Heart right ventricle (tissue), 16 donors: ENCODE measurements around the gene SPON1. TPM values are rescaled to one million over a fixed set of nuclear protein-coding genes. Genes with fewer than 3 reads are reported as not detected.

Source experiments
- ATAC-seq, 8 donors: fragments of 200-7000 bp; cut with Tn5 transposase; one replicate each; pipeline ENCODE4 v1.9.1; 2020; ENCODE audit warnings: mild to moderate bottlenecking in 8 of 8, moderate library complexity in 8 of 8, moderate number of reproducible peaks in 1 of 8
- DNase-seq, 2 donors: peaks; one replicate each; pipeline ENCODE4 v3.0.0-alpha.2; 2020
- H3K27ac ChIP-seq, 10 donors: fragments of 200-600 bp; sonication (generic) in 2 of 10; one replicate each; pipeline versions ENCODE4 v1.5.0 to v1.8.0; 2020 to 2022; ENCODE audit warnings: mild to moderate bottlenecking in 3 of 10
- H3K27me3 ChIP-seq, 7 donors: fragments of 200-600 bp; one replicate each; pipeline ENCODE4 v1.8.0; 2021 to 2022; ENCODE audit warnings: mild to moderate bottlenecking in 2 of 7
- H3K36me3 ChIP-seq, 9 donors: fragments of 200-600 bp; sonication (generic) in 1 of 9; one replicate each; pipeline versions ENCODE4 v1.5.0 to v1.8.0; 2020 to 2022; ENCODE audit warnings: mild to moderate bottlenecking in 2 of 9
- H3K4me1 ChIP-seq, 9 donors: fragments of 200-600 bp; sonication (generic) in 1 of 9; one replicate each; pipeline versions ENCODE4 v1.5.0 to v1.8.0; 2020 to 2022; ENCODE audit warnings: mild to moderate bottlenecking in 4 of 9
- H3K4me3 ChIP-seq, 10 donors: fragments of 200-600 bp; sonication (generic) in 2 of 10; one replicate each; pipeline versions ENCODE4 v1.5.0 to v1.8.0; 2020 to 2022; ENCODE audit warnings: mild to moderate bottlenecking in 7 of 10, moderate library complexity in 2 of 10
- H3K9me3 ChIP-seq, 11 donors: fragments of 200-600 bp in 10 of 11; sonication (generic) in 2 of 11; one replicate each; pipeline versions ENCODE4 v1.5.0 to v1.8.0; 2013 to 2022; ENCODE audit warnings: mild to moderate bottlenecking in 2 of 11, control low read depth in 1 of 11, moderate library complexity in 1 of 11
- CTCF ChIP-seq, 9 donors: fragments of 200-600 bp; sonication (generic) in 2 of 9; IDR thresholded peaks; one replicate each; pipeline versions ENCODE4 v1.5.0 to v1.8.0; 2021 to 2022; ENCODE audit warnings: antibody characterized with exemption in 9 of 9, mild to moderate bottlenecking in 5 of 9, moderate library complexity in 1 of 9
- WGBS, 2 donors: extraction: QIAGEN DNeasy Blood & Tissue Kit; methylation state at CpG; one replicate each; pipeline ENCODE4 v1.1.7; 2013; ENCODE audit warnings: inconsistent platforms in 1 of 2; 5-methylcytosine and 5-hydroxymethylcytosine counted together
- intact Hi-C, 10 donors: fragments of 100-400 bp; cut with DNase I; formaldehyde crosslinking; loops; one replicate each; pipeline versions ENCODE4 v1.11.1 to v1.14.2; 2022
- polyA plus RNA-seq, 2 donors: library from polyadenylated mRNA; stranded (reverse); fragments of 200-250 nt; gene quantifications; one replicate each; pipeline ENCODE4 v1.2.3, GENCODE V29; 2013
- total RNA-seq, 10 donors: library from RNA; stranded (reverse); fragmentation: NEBNext Ultra II Directional in 3 of 10; extraction: Animal tissue kit (Norgen Biotek cat#: 25700) in 3 of 10; gene quantifications; one replicate each; pipeline versions ENCODE4 v1.2.1 to v1.2.4, GENCODE V29; 2021 to 2023
- donor health status: Arrhythmogenic right ventricular cardiomyopathy.
- donor health status: ischemic (EF 13 %, LVEDD 7.1; RV severe dilation, severe dysfunction).
- donor health status: healthy with polysubstance abuse.
- donor health status: DM: no; HTN: yes; CAD: no.
- donor health status: DM: no; HTN: no; CAD: no.
- donor health status: ischemic (EF 25% LVEDD 6.9; RV normal size, moderate dysfunction).
- donor health status: ischemic (EF 25% LVEDD 5.7; RV mildly dilated, moderate dysfunction).
- donor health status: healthy.
- donor health status: DM: yes; HTN: yes; CAD: no.
- donor health status: Ischemic cardiomyopathy.
- donor health status: ischemic (EF 35%, LVEDD 5.7; RV mildly dilated, moderate dysfunction).
- donor health status: nonischemic (EF 11% LVEDD 7.7; RV severe dilation, severe dysfunction).
- donor health status: DM: yes; HTN: yes; CAD: no.
- donor health status: PGD.
- donor health status: ischemic (EF 29% LVEDD 5.4; RV normal size, mild dysfunction).
- donor health status: nonischemic (EF 23%, LVEDD 6.1; RV moderate dilation, normal function).

The SPON1 gene
- total and polyA plus RNA-seq, 12 donors = 2.9 to 14.7 (median 5.6) TPM

DNA sequence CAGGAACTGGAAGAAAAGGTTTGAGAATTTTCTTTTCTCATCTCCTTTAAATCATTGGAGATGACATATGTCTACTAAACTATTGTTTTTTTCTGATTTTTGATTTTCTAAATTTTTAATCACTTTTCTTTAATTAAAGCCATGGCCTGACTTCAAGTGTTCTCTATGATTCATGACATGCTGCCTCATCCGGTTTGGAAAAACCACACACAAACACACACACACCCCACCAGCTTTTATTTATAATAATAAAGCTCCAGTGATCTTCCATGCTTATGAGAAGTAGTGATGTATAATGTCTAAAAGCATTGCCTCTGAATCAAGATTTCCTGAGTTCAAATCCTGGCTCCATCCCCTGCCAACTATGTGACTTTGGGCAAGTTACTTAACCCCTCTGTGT, 179.2 kb downstream of the SPON1 start:
- Histone ChIP-seq H3K27me3 (no peaks in the 10 kb centered on the region), H3K9me3 (no peaks in the 10 kb centered on the region), H3K36me3 (no peaks in the 10 kb centered on the region), H3K4me3 (no peak overlapping the region), H3K4me1 (peaks cover 0 to 11% (median 0%) of the 10 kb centered on the region in 9 donors), H3K27ac (no peak overlapping the region)
- WGBS, 2 donors = 72 to 74% methylated on average over 1 of the region's 1 CpG
- no peak for ATAC-seq
- intact Hi-C loops = loop anchor here in 4 of 10 donors (5.0 to 10.0 kb wide), 3 partner anchors 103 to 367 kb away; no protein-coding TSS in a partner anchor
- TF ChIP-seq CTCF (IDR thresholded peaks at IDR 0.05) = no peak
- DNase-seq = no peak

GRCh38 chr11:14144934-14145333, 182.4 kb downstream of the SPON1 start:
- Histone ChIP-seq H3K27me3 (no peaks in the 10 kb centered on the region), H3K27ac (no peak overlapping the region), H3K9me3 (no peaks in the 10 kb centered on the region), H3K4me3 (no peak overlapping the region), H3K36me3 (no peaks in the 10 kb centered on the region), H3K4me1 (no peaks in the 10 kb centered on the region)
- intact Hi-C loops = loop anchor here in 8 of 10 donors (5.0 to 10.0 kb wide), 6 partner anchors 100 to 370 kb away; no protein-coding TSS in a partner anchor
- TF ChIP-seq CTCF (IDR thresholded peaks at IDR 0.05) = no peak
- no peak for ATAC-seq
- no peak for DNase-seq
- 80 to 95% methylated on average over 2 of the region's 2 CpGs for WGBS, 2 donors

GRCh38 chr11:14148653-14149273, 186.2 kb downstream of the SPON1 start:
- peak; percentile 47 to 83 (median 58) for ATAC-seq
- Histone ChIP-seq H3K36me3 (no peaks in the 10 kb centered on the region), H3K27ac (no peak overlapping the region), H3K9me3 (peaks cover 0 to 6% (median under 1%) of the 10 kb centered on the region in 11 donors), H3K4me3 (no peak overlapping the region), H3K27me3 (peaks cover 0 to 8% (median 0%) of the 10 kb centered on the region in 7 donors), H3K4me1 (no peaks in the 10 kb centered on the region)
- peak; percentile 24 to 73 (median 62) for TF ChIP-seq CTCF (IDR thresholded peaks at IDR 0.05)
- no peak for DNase-seq
- 46 to 57% methylated on average over 3 of the region's 3 CpGs for WGBS, 2 donors
- intact Hi-C loops = loop anchor here in 9 of 10 donors (1.0 to 10.0 kb wide), 8 partner anchors 96 to 374 kb away; no protein-coding TSS in a partner anchor

DNA sequence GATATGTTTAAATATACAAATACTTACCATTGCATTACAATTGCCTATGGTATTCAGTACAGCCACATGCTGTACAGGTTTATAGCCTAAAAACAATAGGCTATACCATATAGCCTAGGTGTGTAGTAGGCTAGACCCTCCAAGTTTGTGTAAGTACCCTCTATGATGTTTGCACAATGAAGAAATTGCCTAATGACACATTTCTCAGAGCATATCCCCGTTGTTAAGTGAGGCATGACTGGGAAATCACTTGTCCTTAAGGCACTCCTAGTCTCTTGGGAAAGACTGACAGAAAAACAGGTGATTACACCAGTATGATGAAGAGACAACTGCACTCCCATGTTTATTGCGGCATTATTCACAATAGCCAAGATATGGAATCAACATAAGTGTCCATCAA, 187.2 kb downstream of the SPON1 start:
- no peaks in the 10 kb centered on the region for H3K4me1 ChIP-seq
- TF ChIP-seq CTCF (IDR thresholded peaks at IDR 0.05) = no peak
- ATAC-seq = no peak
- H3K9me3 ChIP-seq = peaks cover 0 to 15% (median 10%) of the 10 kb centered on the region in 11 donors
- DNase-seq = no peak
- H3K4me3 ChIP-seq = no peak overlapping the region
- H3K27ac ChIP-seq = no peak overlapping the region
- H3K27me3 ChIP-seq = peaks cover 0 to 8% (median 0%) of the 10 kb centered on the region in 7 donors
- 73 to 75% methylated on average over 2 of the region's 2 CpGs for WGBS, 2 donors
- intact Hi-C loops = loop anchor here in 9 of 10 donors (2.0 to 10.0 kb wide), 8 partner anchors 95 to 375 kb away; no protein-coding TSS in a partner anchor
- H3K36me3 ChIP-seq = no peaks in the 10 kb centered on the region
